ENCODE results near the gene NTNG1. TPM values are rescaled to one million over a fixed set of nuclear protein-coding genes. Genes with fewer than 3 reads are reported as not detected.

Gene NTNG1
- total RNA-seq, 1 donor from 2014 or later, result 1.1 TPM

GRCh38 chr1:107142666-107143065 is 1.8 kb downstream of the NTNG1 start:
- H3K27me3 Mint-ChIP-seq, result peaks cover 39% of the 10 kb centered on the region
- no peak for DNase-seq (ENCODE audit: low spot score, unreplicated experiment)
- H3K4me3 Mint-ChIP-seq (ENCODE audit: low read depth), result no peak overlapping the region
- H3K36me3 Mint-ChIP-seq (ENCODE audit: insufficient read depth), result no peaks in the 10 kb centered on the region
- H3K9me3 Mint-ChIP-seq (ENCODE audit: low read depth), result no peaks in the 10 kb centered on the region
- peaks cover 13% of the 10 kb centered on the region for H3K4me1 Mint-ChIP-seq (ENCODE audit: low read depth)
- TF ChIP-seq CTCF (IDR thresholded peaks at IDR 0.05; ENCODE audit: unreplicated experiment), result no peak
- no peak overlapping the region for H3K27ac Mint-ChIP-seq

GRCh38 chr1:107145637-107146036 is 4.8 kb downstream of the NTNG1 start:
- TF ChIP-seq CTCF (IDR thresholded peaks at IDR 0.05; ENCODE audit: unreplicated experiment), result no peak
- no peak for DNase-seq (ENCODE audit: low spot score, unreplicated experiment)
- H3K27me3 Mint-ChIP-seq, result peaks cover 10% of the 10 kb centered on the region
- no peak overlapping the region for H3K27ac Mint-ChIP-seq
- H3K9me3 Mint-ChIP-seq (ENCODE audit: low read depth), result no peaks in the 10 kb centered on the region
- H3K4me3 Mint-ChIP-seq (ENCODE audit: low read depth), result no peak overlapping the region
- H3K4me1 Mint-ChIP-seq (ENCODE audit: low read depth), result peaks cover 3% of the 10 kb centered on the region
- H3K36me3 Mint-ChIP-seq (ENCODE audit: insufficient read depth), result no peaks in the 10 kb centered on the region

- no peaks in the 10 kb centered on the region for H3K9me3 Mint-ChIP-seq (ENCODE audit: low read depth)
- no peak overlapping the region for H3K27ac Mint-ChIP-seq
- no peak for TF ChIP-seq CTCF (IDR thresholded peaks at IDR 0.05; ENCODE audit: unreplicated experiment)
- no peak overlapping the region for H3K4me3 Mint-ChIP-seq (ENCODE audit: low read depth)
- no peaks in the 10 kb centered on the region for H3K4me1 Mint-ChIP-seq (ENCODE audit: low read depth)
- no peak for DNase-seq (ENCODE audit: low spot score, unreplicated experiment)
- no peaks in the 10 kb centered on the region for H3K36me3 Mint-ChIP-seq (ENCODE audit: insufficient read depth)
- no peaks in the 10 kb centered on the region for H3K27me3 Mint-ChIP-seq
Measured at GRCh38 chr1:107147843-107148242, 7.0 kb downstream of the NTNG1 start.

GRCh38 chr1:107149946-107150345 is 9.1 kb downstream of the NTNG1 start:
- H3K36me3 Mint-ChIP-seq (ENCODE audit: insufficient read depth), result no peaks in the 10 kb centered on the region
- H3K4me1 Mint-ChIP-seq (ENCODE audit: low read depth), result no peaks in the 10 kb centered on the region
- no peak overlapping the region for H3K4me3 Mint-ChIP-seq (ENCODE audit: low read depth)
- no peaks in the 10 kb centered on the region for H3K27me3 Mint-ChIP-seq
- no peak for DNase-seq (ENCODE audit: low spot score, unreplicated experiment)
- no peak overlapping the region for H3K27ac Mint-ChIP-seq
- TF ChIP-seq CTCF (IDR thresholded peaks at IDR 0.05; ENCODE audit: unreplicated experiment), result no peak
- no peaks in the 10 kb centered on the region for H3K9me3 Mint-ChIP-seq (ENCODE audit: low read depth)

GRCh38 chr1:107151295-107151694 is 10.5 kb downstream of the NTNG1 start:
- no peaks in the 10 kb centered on the region for H3K9me3 Mint-ChIP-seq (ENCODE audit: low read depth)

More at GRCh38 chr1:107151295-107151694, 10.5 kb downstream of the NTNG1 start:
- no peaks in the 10 kb centered on the region for H3K4me1 Mint-ChIP-seq (ENCODE audit: low read depth)
- no peak for DNase-seq (ENCODE audit: low spot score, unreplicated experiment)
- no peaks in the 10 kb centered on the region for H3K27me3 Mint-ChIP-seq
- H3K36me3 Mint-ChIP-seq (ENCODE audit: insufficient read depth), result no peaks in the 10 kb centered on the region
- TF ChIP-seq CTCF (IDR thresholded peaks at IDR 0.05; ENCODE audit: unreplicated experiment), result no peak
- no peak overlapping the region for H3K4me3 Mint-ChIP-seq (ENCODE audit: low read depth)
- H3K27ac Mint-ChIP-seq, result no peak overlapping the region
